Ishikawa (cell line): ENCODE measurements around the gene HRH1.

Source experiments
- CEBPB ChIP-seq: IDR thresholded peaks from 2 replicates; pipeline ENCODE4 v1.6.1; 2012
- CREB1 ChIP-seq: IDR thresholded peaks from 2 replicates; pipeline ENCODE4 v1.6.1; 2012; ENCODE audit warnings: low read depth
- EGR1 ChIP-seq: IDR thresholded peaks from 2 replicates; pipeline ENCODE4 v1.6.1; 2012
- EP300 ChIP-seq: IDR thresholded peaks from 2 replicates; pipeline ENCODE4 v1.6.1; 2012; ENCODE audit warnings: borderline replicate concordance
- FOXM1 ChIP-seq: IDR thresholded peaks from 2 replicates; pipeline ENCODE4 v1.6.1; 2012; ENCODE audit warnings: low read depth, borderline replicate concordance
- MAX ChIP-seq: IDR thresholded peaks from 2 replicates; pipeline ENCODE4 v1.6.1; 2012
- NFIC ChIP-seq: IDR thresholded peaks from 2 replicates; pipeline ENCODE4 v1.6.1; 2012
- RAD21 ChIP-seq: IDR thresholded peaks from 2 replicates; pipeline ENCODE4 v1.6.1; 2012; ENCODE audit warnings: low read depth
- REST ChIP-seq: IDR thresholded peaks from 2 replicates; pipeline ENCODE4 v1.6.1; 2012; ENCODE audit warnings: low read depth, mild to moderate bottlenecking
- TAF1 ChIP-seq: IDR thresholded peaks from 2 replicates; pipeline ENCODE4 v1.6.1; 2012; ENCODE audit warnings: low read depth, mild to moderate bottlenecking
- TCF12 ChIP-seq: IDR thresholded peaks from 2 replicates; pipeline ENCODE4 v1.6.1; 2012; ENCODE audit warnings: low read depth
- TEAD4 ChIP-seq: IDR thresholded peaks from 2 replicates; pipeline ENCODE4 v1.6.1; 2012
- USF1 ChIP-seq: IDR thresholded peaks from 2 replicates; pipeline ENCODE4 v1.6.1; 2012
- YY1 ChIP-seq: IDR thresholded peaks from 2 replicates; pipeline ENCODE4 v1.6.1; 2012; ENCODE audit warnings: low read depth
- ZBTB7A ChIP-seq: IDR thresholded peaks from 2 replicates; pipeline ENCODE4 v1.6.1; 2012; ENCODE audit warnings: low read depth

The HRH1 gene

GRCh38 chr3:11185144-11185543, 30.9 kb downstream of the HRH1 start:
- TF ChIP-seq EGR1 = no peak
- no peak for TF ChIP-seq CEBPB
- no peak for TF ChIP-seq FOXM1
- TF ChIP-seq NFIC = no peak

GRCh38 chr3:11185564-11186317, 31.4 kb downstream of the HRH1 start:
- TF ChIP-seq FOXM1 = no peak
- peak; percentile 60; the same call in 1 of the 2 replicates for TF ChIP-seq EP300
- TF ChIP-seq CREB1 = no peak
- TF ChIP-seq ZBTB7A = no peak
- peak; percentile 26; the same call in 1 of the 2 replicates for TF ChIP-seq EGR1
- peak; percentile 93 for TF ChIP-seq NFIC
- no peak; the same call in 1 of the 2 replicates for TF ChIP-seq YY1
- no peak for TF ChIP-seq CEBPB
- no peak for TF ChIP-seq REST
- TF ChIP-seq TCF12 = peak; percentile 60; the same call in 1 of the 2 replicates
- peak; percentile 33 for TF ChIP-seq RAD21
- no peak for TF ChIP-seq TAF1
- TF ChIP-seq USF1 = no peak
- peak; percentile 77 for TF ChIP-seq MAX
- peak; percentile 91 for TF ChIP-seq TEAD4

GRCh38 chr3:11186318-11186692, 32.0 kb downstream of the HRH1 start:
- no peak for TF ChIP-seq EP300
- TF ChIP-seq ZBTB7A = no peak
- TF ChIP-seq TEAD4 = no peak
- no peak for TF ChIP-seq TCF12
- no peak for TF ChIP-seq CEBPB
- TF ChIP-seq REST = no peak
- TF ChIP-seq EGR1 = no peak
- TF ChIP-seq RAD21 = no peak
- no peak for TF ChIP-seq NFIC
- no peak for TF ChIP-seq CREB1
- TF ChIP-seq USF1 = no peak
- TF ChIP-seq TAF1 = no peak
- TF ChIP-seq YY1 = no peak
- TF ChIP-seq FOXM1 = no peak
- no peak for TF ChIP-seq MAX

GRCh38 chr3:11186771-11187191, 32.5 kb downstream of the HRH1 start:
- TF ChIP-seq RAD21 (no peak), USF1 (no peak), TEAD4 (no peak), EGR1 (no peak), CEBPB (no peak), MAX (no peak), EP300 (no peak), TCF12 (no peak), NFIC (no peak), ZBTB7A (no peak), REST (no peak), FOXM1 (no peak), CREB1 (no peak), YY1 (no peak)
